Progenitor cell of endocrine pancreas (in vitro differentiated cells): ENCODE measurements around the gene COL15A1. TPM values are rescaled to one million over a fixed set of nuclear protein-coding genes. Genes with fewer than 3 reads are reported as not detected.

ENCODE experiments used
- DNase-seq: peaks from one replicate; pipeline ENCODE4 v3.0.0; 2021; ENCODE audit warnings: low spot score; ENCODE audit not compliant: unreplicated experiment
- H3K27ac Mint-ChIP-seq: 2 replicates; pipeline ENCODE4 v1.8.0; 2021; ENCODE audit warnings: mild to moderate bottlenecking, moderate library complexity, mixed read lengths
- H3K27me3 Mint-ChIP-seq: 2 replicates; pipeline ENCODE4 v1.8.0; 2021; ENCODE audit warnings: mixed read lengths
- H3K36me3 Mint-ChIP-seq: 2 replicates; pipeline ENCODE4 v1.8.0; 2022; ENCODE audit warnings: mixed read lengths; ENCODE audit not compliant: insufficient read depth
- H3K4me1 Mint-ChIP-seq: 2 replicates; pipeline ENCODE4 v1.8.0; 2021; ENCODE audit warnings: low read depth, mixed read lengths
- H3K4me3 Mint-ChIP-seq: 2 replicates; pipeline ENCODE4 v1.8.0; 2021; ENCODE audit warnings: low read depth, mild to moderate bottlenecking, moderate library complexity, mixed read lengths
- H3K9me3 Mint-ChIP-seq: 2 replicates; pipeline ENCODE4 v1.8.0; 2021; ENCODE audit warnings: low read depth, mixed read lengths
- total RNA-seq: library from RNA; stranded (reverse); gene quantifications from 2 replicates; pipeline ENCODE4 v1.2.1, GENCODE V29; 2021
- TF ChIP-seq, protein P1 (sequence below): fragments of 200-600 bp; sonication (generic); IDR thresholded peaks from one replicate; pipeline ENCODE4 v1.5.0; 2021; ENCODE audit warnings: antibody characterized with exemption, mild to moderate bottlenecking; ENCODE audit not compliant: unreplicated experiment

COL15A1 gene
- total RNA-seq, 1 donor from 2014 or later: not detected

DNA sequence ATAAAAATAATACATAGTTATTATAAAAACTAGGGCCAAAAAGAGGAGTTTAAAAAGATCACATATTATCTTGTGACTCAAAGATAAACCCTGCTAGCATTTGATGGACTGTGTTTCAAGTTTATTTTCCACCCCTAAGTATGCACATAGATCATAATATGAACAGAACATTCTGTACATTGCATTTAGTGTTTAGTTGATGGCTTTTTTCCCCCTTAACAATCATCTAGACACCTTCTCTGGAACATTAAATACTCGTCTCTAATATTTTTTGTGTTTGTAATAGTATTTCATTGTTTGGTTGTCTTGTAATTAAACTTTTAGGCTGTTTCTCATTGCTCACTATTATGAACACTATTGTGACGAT is 10.5 kb downstream of the COL15A1 start:
- Mint-ChIP-seq H3K4me3 (no peak overlapping the region), H3K27me3 (peaks cover 16% of the 10 kb centered on the region), H3K9me3 (peaks cover 3% of the 10 kb centered on the region), H3K36me3 (no peaks in the 10 kb centered on the region), H3K4me1 (no peaks in the 10 kb centered on the region), H3K27ac (no peak overlapping the region)
- DNase-seq: no peak
- TF ChIP-seq, protein P1, sequence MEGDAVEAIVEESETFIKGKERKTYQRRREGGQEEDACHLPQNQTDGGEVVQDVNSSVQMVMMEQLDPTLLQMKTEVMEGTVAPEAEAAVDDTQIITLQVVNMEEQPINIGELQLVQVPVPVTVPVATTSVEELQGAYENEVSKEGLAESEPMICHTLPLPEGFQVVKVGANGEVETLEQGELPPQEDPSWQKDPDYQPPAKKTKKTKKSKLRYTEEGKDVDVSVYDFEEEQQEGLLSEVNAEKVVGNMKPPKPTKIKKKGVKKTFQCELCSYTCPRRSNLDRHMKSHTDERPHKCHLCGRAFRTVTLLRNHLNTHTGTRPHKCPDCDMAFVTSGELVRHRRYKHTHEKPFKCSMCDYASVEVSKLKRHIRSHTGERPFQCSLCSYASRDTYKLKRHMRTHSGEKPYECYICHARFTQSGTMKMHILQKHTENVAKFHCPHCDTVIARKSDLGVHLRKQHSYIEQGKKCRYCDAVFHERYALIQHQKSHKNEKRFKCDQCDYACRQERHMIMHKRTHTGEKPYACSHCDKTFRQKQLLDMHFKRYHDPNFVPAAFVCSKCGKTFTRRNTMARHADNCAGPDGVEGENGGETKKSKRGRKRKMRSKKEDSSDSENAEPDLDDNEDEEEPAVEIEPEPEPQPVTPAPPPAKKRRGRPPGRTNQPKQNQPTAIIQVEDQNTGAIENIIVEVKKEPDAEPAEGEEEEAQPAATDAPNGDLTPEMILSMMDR: no peak

DNA sequence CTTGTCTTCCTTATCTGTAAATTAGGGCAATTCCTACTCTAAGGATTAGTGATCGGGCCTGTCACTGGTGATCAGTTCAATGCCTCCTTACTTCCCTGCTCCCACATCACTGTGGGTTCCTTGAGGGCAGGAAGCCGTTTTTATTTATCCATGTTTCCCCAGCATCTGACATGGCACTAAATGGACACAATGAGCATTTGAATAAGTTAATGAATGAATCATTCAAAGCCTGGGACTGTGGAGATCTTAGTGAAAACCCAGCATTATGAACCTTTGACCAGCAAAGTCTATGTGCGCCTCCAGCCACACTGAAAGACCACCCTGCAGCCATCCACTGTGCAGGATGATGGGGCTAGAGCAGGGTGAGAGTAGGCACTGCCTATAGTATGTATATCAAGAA is 11.6 kb downstream of the COL15A1 start:
- TF ChIP-seq, protein P1: no peak
- no peaks in the 10 kb centered on the region for H3K4me1 Mint-ChIP-seq
- no peak overlapping the region for H3K27ac Mint-ChIP-seq
- H3K4me3 Mint-ChIP-seq: no peak overlapping the region
- H3K9me3 Mint-ChIP-seq: peaks cover 3% of the 10 kb centered on the region
- H3K27me3 Mint-ChIP-seq: peaks cover 13% of the 10 kb centered on the region
- no peaks in the 10 kb centered on the region for H3K36me3 Mint-ChIP-seq
- DNase-seq: no peak

DNA sequence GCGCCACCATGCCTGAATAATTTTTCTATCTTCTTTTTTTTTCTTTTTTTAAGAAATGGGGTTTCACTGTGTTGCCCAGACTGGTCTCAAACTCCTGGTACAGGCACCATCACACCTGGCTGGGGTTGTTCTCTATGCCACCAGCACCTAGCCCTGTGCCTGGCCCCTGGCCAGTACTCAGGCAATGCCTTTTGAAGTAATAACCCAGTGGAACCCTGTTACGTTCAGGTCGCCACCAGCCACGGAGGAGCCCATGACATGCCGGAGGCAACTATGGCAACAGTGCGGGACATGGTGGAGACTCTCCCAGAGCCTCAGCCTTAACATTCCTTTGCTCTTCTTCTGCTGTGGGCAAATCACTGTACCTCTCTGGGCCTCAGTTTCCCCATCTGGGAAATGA is 14.1 kb downstream of the COL15A1 start:
- DNase-seq: no peak
- TF ChIP-seq, protein P1: no peak
- no peak overlapping the region for H3K4me3 Mint-ChIP-seq
- no peaks in the 10 kb centered on the region for H3K36me3 Mint-ChIP-seq
- H3K9me3 Mint-ChIP-seq: peaks cover 2% of the 10 kb centered on the region
- no peaks in the 10 kb centered on the region for H3K4me1 Mint-ChIP-seq
- H3K27ac Mint-ChIP-seq: no peak overlapping the region
- H3K27me3 Mint-ChIP-seq: peaks cover 16% of the 10 kb centered on the region

DNA sequence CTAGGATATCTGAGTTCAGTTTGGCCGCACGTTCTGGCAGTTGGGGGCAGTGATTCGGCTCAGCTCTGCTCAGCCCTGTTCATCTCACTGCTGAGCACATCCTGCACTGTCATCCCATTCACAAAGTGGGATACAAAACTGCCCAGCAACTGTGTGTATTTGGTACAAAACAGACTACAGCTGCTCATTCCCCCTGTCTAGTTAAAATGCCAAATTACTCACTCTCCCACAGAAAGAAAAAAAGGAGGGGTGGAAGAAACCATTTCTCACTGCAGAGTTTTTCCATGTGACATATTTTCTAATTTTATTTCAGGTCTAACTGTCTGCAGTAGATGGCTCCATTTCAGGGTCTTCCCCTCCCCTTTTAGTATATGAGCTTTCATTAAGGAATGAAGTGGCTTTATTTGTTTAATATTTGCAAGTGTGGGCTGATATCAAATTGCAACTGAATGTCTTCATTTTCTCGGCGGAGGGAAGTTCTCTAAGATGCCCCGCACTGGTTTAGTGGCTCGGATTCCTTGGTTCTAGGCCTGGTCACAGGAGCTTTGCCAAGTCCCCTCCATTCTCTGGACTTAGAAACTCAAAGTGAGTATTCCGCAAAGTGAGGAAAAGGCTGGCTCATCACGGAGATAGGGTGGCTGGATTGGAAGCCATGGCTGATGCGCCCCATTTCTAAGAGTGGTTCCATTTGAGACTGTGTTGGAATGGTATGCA is 14.7 kb downstream of the COL15A1 start:
- TF ChIP-seq, protein P1: no peak
- H3K27me3 Mint-ChIP-seq: peaks cover 16% of the 10 kb centered on the region
- no peaks in the 10 kb centered on the region for H3K9me3 Mint-ChIP-seq
- H3K4me3 Mint-ChIP-seq: no peak overlapping the region
- H3K27ac Mint-ChIP-seq: no peak overlapping the region
- no peak for DNase-seq
- H3K36me3 Mint-ChIP-seq: no peaks in the 10 kb centered on the region
- no peaks in the 10 kb centered on the region for H3K4me1 Mint-ChIP-seq

DNA sequence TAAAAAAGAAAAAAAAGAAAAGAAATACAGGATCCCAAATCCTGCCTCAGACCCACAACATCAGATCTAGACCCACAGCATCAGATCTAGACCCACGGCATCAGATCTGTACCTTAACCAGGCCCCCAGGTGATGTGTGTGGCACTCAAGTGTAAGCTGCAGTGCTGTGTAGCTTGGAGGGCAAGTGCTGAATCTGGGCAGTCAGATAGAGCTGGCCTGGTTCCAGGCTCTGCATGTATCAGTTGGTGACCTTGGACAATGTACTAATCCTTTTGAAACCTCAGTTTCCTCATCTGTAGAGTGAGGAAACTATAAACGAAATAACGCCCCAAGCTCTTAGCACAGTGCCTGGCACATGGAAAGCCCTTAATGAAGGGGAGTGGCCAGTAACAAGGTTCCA is 16.7 kb downstream of the COL15A1 start:
- H3K4me3 Mint-ChIP-seq: no peak overlapping the region
- H3K27ac Mint-ChIP-seq: no peak overlapping the region

More for the DNA sequence above, 16.7 kb downstream of the COL15A1 start:
- Mint-ChIP-seq H3K36me3 (no peaks in the 10 kb centered on the region), H3K27me3 (peaks cover 16% of the 10 kb centered on the region), H3K4me1 (no peaks in the 10 kb centered on the region), H3K9me3 (no peaks in the 10 kb centered on the region)
- TF ChIP-seq, protein P1: no peak
- DNase-seq: no peak
